GM23248 (cell line): ENCODE measurements around the gene NHS. TPM values are rescaled to one million over a fixed set of nuclear protein-coding genes. Genes with fewer than 3 reads are reported as not detected.

Source experiments
- DNase-seq: peaks from one replicate; pipeline ENCODE4 v3.0.0-alpha.2; 2015
- H2AFZ ChIP-seq: fragments of 200-600 bp; sonication (generic); 2 replicates; pipeline ENCODE4 v1.6.1; 2016; ENCODE audit warnings: antibody characterized with exemption
- H3F3A ChIP-seq: fragments of 200-600 bp; sonication (generic); 2 replicates; pipeline ENCODE4 v1.6.1; 2016; ENCODE audit warnings: mild to moderate bottlenecking, antibody characterized with exemption, mixed run types; ENCODE audit not compliant: insufficient read depth
- H3K27ac ChIP-seq: fragments of 200-600 bp; sonication (generic); 2 replicates; pipeline ENCODE4 v1.5.1; 2016; ENCODE audit warnings: mild to moderate bottlenecking
- H3K27me3 ChIP-seq: fragments of 200-600 bp; sonication (generic); replicated peaks from 2 replicates; pipeline ENCODE4 v1.6.1; 2016; ENCODE audit warnings: mild to moderate bottlenecking; ENCODE audit not compliant: insufficient read depth
- H3K36me3 ChIP-seq: fragments of 200-600 bp; sonication (generic); 2 replicates; pipeline ENCODE4 v1.6.1; 2016; ENCODE audit warnings: low read depth, mild to moderate bottlenecking
- H3K4me1 ChIP-seq: fragments of 200-600 bp; sonication (generic); 2 replicates; pipeline ENCODE4 v1.6.1; 2016; ENCODE audit warnings: mild to moderate bottlenecking; ENCODE audit not compliant: insufficient read depth
- H3K4me2 ChIP-seq: fragments of 200-600 bp; sonication (generic); one replicate; pipeline ENCODE4 v1.6.1; 2016; ENCODE audit warnings: mild to moderate bottlenecking; ENCODE audit not compliant: unreplicated experiment
- H3K4me3 ChIP-seq: fragments of 200-600 bp; sonication (generic); 2 replicates; pipeline ENCODE4 v1.5.1; 2016; ENCODE audit warnings: mild to moderate bottlenecking
- H3K79me2 ChIP-seq: fragments of 200-600 bp; sonication (generic); 2 replicates; pipeline ENCODE4 v1.6.1; 2016; ENCODE audit warnings: mild to moderate bottlenecking; ENCODE audit not compliant: insufficient read depth
- H3K9ac ChIP-seq: fragments of 200-600 bp; sonication (generic); 2 replicates; pipeline ENCODE4 v1.6.1; 2016; ENCODE audit warnings: mild to moderate bottlenecking
- H3K9me2 ChIP-seq: fragments of 200-600 bp; sonication (generic); 2 replicates; pipeline ENCODE4 v1.6.1; 2016; ENCODE audit warnings: mixed run types, mild to moderate bottlenecking, moderate library complexity; ENCODE audit not compliant: insufficient read depth
- H3K9me3 ChIP-seq: fragments of 200-600 bp; sonication (generic); one replicate; pipeline ENCODE4 v1.6.1; 2017; ENCODE audit warnings: low read depth
- H4K20me1 ChIP-seq: fragments of 200-600 bp; sonication (generic); 2 replicates; pipeline ENCODE4 v1.6.0; 2016; ENCODE audit not compliant: insufficient read depth
- EZH2 ChIP-seq: fragments of 200-600 bp; sonication (generic); IDR thresholded peaks from 2 replicates; pipeline ENCODE4 v1.6.1; 2018; ENCODE audit warnings: antibody characterized with exemption, mild to moderate bottlenecking; ENCODE audit not compliant: insufficient read depth, poor library complexity, severe bottlenecking
- EZH2phosphoT487 ChIP-seq: fragments of 200-600 bp; sonication (generic); IDR thresholded peaks from 2 replicates; pipeline ENCODE4 v1.6.1; 2018; ENCODE audit warnings: antibody characterized with exemption, moderate library complexity, mild to moderate bottlenecking, low read depth; ENCODE audit not compliant: insufficient read depth
- WGBS, 2 experiments: methylation state at CpG; one replicate each; pipeline ENCODE4 v1.1.6; 2015 to 2017; ENCODE audit warnings: low lambda C conversion rate in 2 of 2, low coverage in 1 of 2; ENCODE audit errors: missing lambda C conversion rate in 2 of 2; 5-methylcytosine and 5-hydroxymethylcytosine counted together
- in situ Hi-C: fragments of 300-500 bp; cut with MboI; formaldehyde crosslinking; loops from 2 replicates; pipeline ENCODE4 v1.15.0; 2020
- polyA plus RNA-seq: library from polyadenylated mRNA; unstranded; fragments of >200 nt; fragmentation: Nextera tagmentation; extraction: Ambion mirVana; gene quantifications from 2 replicates; pipeline ENCODE4 v1.2.1, GENCODE V29; 2016
- total RNA-seq: library from RNA; depleted of rRNA; stranded (reverse); fragments of >200 nt; shearing (Covaris generic); gene quantifications from 2 replicates; pipeline ENCODE4 v1.2.3, GENCODE V29; 2014

The NHS gene
- total and polyA plus RNA-seq, 2 experiments from 2014 or later: 1.0 to 5.6 TPM

GRCh38 chrX:17415242-17415810, 40.3 kb downstream of the NHS start:
- no peaks in the 10 kb centered on the region for H3K9me3 ChIP-seq
- peaks cover 22% of the 10 kb centered on the region for H3F3A ChIP-seq
- in situ Hi-C loops: no loop called here
- H2AFZ ChIP-seq: no peak overlapping the region
- WGBS, 2 experiments: 59 to 61% methylated on average over 3 of the region's 3 CpGs
- no peak overlapping the region for H3K27ac ChIP-seq
- H3K4me1 ChIP-seq: peaks cover 61% of the 10 kb centered on the region
- no peaks in the 10 kb centered on the region for H3K9me2 ChIP-seq
- H3K9ac ChIP-seq: no peak overlapping the region
- TF ChIP-seq EZH2: no peak
- no peak for TF ChIP-seq EZH2phosphoT487
- no peak for DNase-seq
- H3K36me3 ChIP-seq: no peaks in the 10 kb centered on the region
- no peak overlapping the region for H3K4me3 ChIP-seq
- H3K27me3 ChIP-seq: no peaks in the 10 kb centered on the region
- H4K20me1 ChIP-seq: no peaks in the 10 kb centered on the region
- no peaks in the 10 kb centered on the region for H3K79me2 ChIP-seq
- no peak overlapping the region for H3K4me2 ChIP-seq

- Histone ChIP-seq H3F3A (peaks cover 13% of the 10 kb centered on the region), H3K9me2 (no peaks in the 10 kb centered on the region), H3K9ac (no peak overlapping the region), H3K27ac (no peak overlapping the region), H3K9me3 (no peaks in the 10 kb centered on the region), H3K4me2 (no peak overlapping the region), H3K27me3 (no peaks in the 10 kb centered on the region), H3K36me3 (no peaks in the 10 kb centered on the region), H3K4me3 (no peak overlapping the region), H4K20me1 (no peaks in the 10 kb centered on the region), H3K4me1 (peaks cover 47% of the 10 kb centered on the region), H2AFZ (no peak overlapping the region), H3K79me2 (no peaks in the 10 kb centered on the region)
- in situ Hi-C loops: no loop called here
- no peak for TF ChIP-seq EZH2
- no peak for TF ChIP-seq EZH2phosphoT487
- no peak for DNase-seq
These were observed 42.4 kb downstream of the NHS start for GRCh38 chrX:17417372-17417771.

- H3K9me2 ChIP-seq: no peaks in the 10 kb centered on the region
- H3K4me2 ChIP-seq: no peak overlapping the region
- H3K27ac ChIP-seq: no peak overlapping the region
- 49 to 67% methylated on average over 6 of the region's 6 CpGs for WGBS, 2 experiments
- no peak overlapping the region for H3K9ac ChIP-seq
- no peaks in the 10 kb centered on the region for H3K27me3 ChIP-seq
- no peaks in the 10 kb centered on the region for H3F3A ChIP-seq
- in situ Hi-C loops: no loop called here
- no peak overlapping the region for H3K4me3 ChIP-seq
- no peaks in the 10 kb centered on the region for H3K36me3 ChIP-seq
- H2AFZ ChIP-seq: no peak overlapping the region
- H3K79me2 ChIP-seq: no peaks in the 10 kb centered on the region
- TF ChIP-seq EZH2 (no peak), EZH2phosphoT487 (no peak)
- no peaks in the 10 kb centered on the region for H3K9me3 ChIP-seq
- DNase-seq: no peak
- no peaks in the 10 kb centered on the region for H3K4me1 ChIP-seq
- no peaks in the 10 kb centered on the region for H4K20me1 ChIP-seq
These were observed 50.1 kb downstream of the NHS start for GRCh38 chrX:17425136-17425535.

GRCh38 chrX:17425551-17425950, 50.6 kb downstream of the NHS start:
- H3K27me3 ChIP-seq: no peaks in the 10 kb centered on the region
- H3K9me3 ChIP-seq: no peaks in the 10 kb centered on the region
- no peak for TF ChIP-seq EZH2
- no peak for TF ChIP-seq EZH2phosphoT487
- H3K4me1 ChIP-seq: no peaks in the 10 kb centered on the region
- in situ Hi-C loops: no loop called here
- H2AFZ ChIP-seq: no peak overlapping the region
- no peak overlapping the region for H3K4me2 ChIP-seq
- H3K4me3 ChIP-seq: no peak overlapping the region
- H3K27ac ChIP-seq: no peak overlapping the region
- 25 to 39% methylated on average over 1 of the region's 1 CpG for WGBS, 2 experiments
- H3K36me3 ChIP-seq: no peaks in the 10 kb centered on the region
- H3F3A ChIP-seq: no peaks in the 10 kb centered on the region
- no peak overlapping the region for H3K9ac ChIP-seq
- no peaks in the 10 kb centered on the region for H4K20me1 ChIP-seq
- H3K9me2 ChIP-seq: no peaks in the 10 kb centered on the region
- DNase-seq: no peak
- no peaks in the 10 kb centered on the region for H3K79me2 ChIP-seq

GRCh38 chrX:17431171-17431570, 56.2 kb downstream of the NHS start:
- no peak overlapping the region for H2AFZ ChIP-seq
- H3K9ac ChIP-seq: no peak overlapping the region
- H3K79me2 ChIP-seq: 0 out of 2 replicates have a peak, but pooled peaks cover 7% of the 10 kb centered on the region
- H3K36me3 ChIP-seq: no peaks in the 10 kb centered on the region
- H3K4me1 ChIP-seq: peaks cover 4% of the 10 kb centered on the region; the same call in 1 of the 2 replicates
- TF ChIP-seq EZH2phosphoT487 (no peak), EZH2 (no peak)
- H4K20me1 ChIP-seq: no peaks in the 10 kb centered on the region
- H3K27me3 ChIP-seq: no peaks in the 10 kb centered on the region
- H3K4me2 ChIP-seq: no peak overlapping the region
- in situ Hi-C loops: no loop called here
- H3K9me2 ChIP-seq: no peaks in the 10 kb centered on the region
- H3K27ac ChIP-seq: no peak overlapping the region
- 92 to 100% methylated on average over 1 of the region's 1 CpG for WGBS, 2 experiments
- H3F3A ChIP-seq: no peaks in the 10 kb centered on the region
- no peak overlapping the region for H3K4me3 ChIP-seq
- no peak for DNase-seq
- no peaks in the 10 kb centered on the region for H3K9me3 ChIP-seq
